Measurements from ENCODE around the gene KRTAP10-6.
"Not testable (repeated sequence)": the region's sequence is repeated elsewhere in the genome, so short reads cannot be mapped to it uniquely, and the experiment has no call there.

The KRTAP10-6 gene

GRCh38 chr21:44628707-44629391 is 36.5 kb upstream of the KRTAP10-6 start:
- no peaks in the 10 kb centered on the region for H4K20me1 ChIP-seq (ENCODE audit: insufficient read depth, low read length)
- no peaks in the 10 kb centered on the region for H3K79me2 ChIP-seq (ENCODE audit: low read length)
- H3K36me3 ChIP-seq (replicated peaks; ENCODE audit: low read depth, low read length), result no peaks in the 10 kb centered on the region
- H3K4me2 ChIP-seq (ENCODE audit: low read length), result no peak overlapping the region
- H3K27me3 ChIP-seq (ENCODE audit: low read depth, low read length), result no peaks in the 10 kb centered on the region
- no peak overlapping the region for H2AFZ ChIP-seq (ENCODE audit: low read depth, low read length)
- H3K9me3 ChIP-seq (ENCODE audit: insufficient read depth, low read length), result 0 out of 2 replicates have a peak, but pooled peaks cover 6% of the 10 kb centered on the region
- no peak overlapping the region for H3K27ac ChIP-seq (ENCODE audit: low read length)
- no peak overlapping the region for H3K9ac ChIP-seq (ENCODE audit: low read length)
- H3K4me1 ChIP-seq (ENCODE audit: low read length), result no peaks in the 10 kb centered on the region
- H3K4me3 ChIP-seq (ENCODE audit: low read length), result no peak overlapping the region
- TF ChIP-seq EZH2phosphoT487 (IDR thresholded peaks at IDR 0.05; ENCODE audit: low read depth) (no peak), CTCF (IDR thresholded peaks at IDR 0.05; ENCODE audit: low read depth, low read length) (no peak)

- H3K9me3 ChIP-seq (ENCODE audit: insufficient read depth, low read length); H3K79me2 ChIP-seq (ENCODE audit: low read length); H3K27me3 ChIP-seq (ENCODE audit: low read depth, low read length); H3K36me3 ChIP-seq (replicated peaks; ENCODE audit: low read depth, low read length); H4K20me1 ChIP-seq (ENCODE audit: insufficient read depth, low read length); H2AFZ ChIP-seq (ENCODE audit: low read depth, low read length); H3K9ac ChIP-seq (ENCODE audit: low read length); H3K4me3 ChIP-seq (ENCODE audit: low read length); H3K4me1 ChIP-seq (ENCODE audit: low read length); H3K27ac ChIP-seq (ENCODE audit: low read length); H3K4me2 ChIP-seq (ENCODE audit: low read length): not testable (repeated sequence)
These were observed 35.5 kb upstream of the KRTAP10-6 start for GRCh38 chr21:44627831-44628233.

GRCh38 chr21:44627181-44627822 is 35.0 kb upstream of the KRTAP10-6 start:
- H3K4me1 ChIP-seq (ENCODE audit: low read length); H2AFZ ChIP-seq (ENCODE audit: low read depth, low read length); H3K79me2 ChIP-seq (ENCODE audit: low read length); H4K20me1 ChIP-seq (ENCODE audit: insufficient read depth, low read length); H3K9ac ChIP-seq (ENCODE audit: low read length); H3K27me3 ChIP-seq (ENCODE audit: low read depth, low read length); H3K36me3 ChIP-seq (replicated peaks; ENCODE audit: low read depth, low read length); H3K4me2 ChIP-seq (ENCODE audit: low read length); H3K27ac ChIP-seq (ENCODE audit: low read length); H3K4me3 ChIP-seq (ENCODE audit: low read length); H3K9me3 ChIP-seq (ENCODE audit: insufficient read depth, low read length): not testable (repeated sequence)

GRCh38 chr21:44626673-44627143 is 34.4 kb upstream of the KRTAP10-6 start, which contains the start of gene KRTAP10-9:
Gene KRTAP10-9 (plus strand): TSS chr21:44627093. CDS start chr21:44627172, 79 bp downstream.
- Histone ChIP-seq H3K4me2 (ENCODE audit: low read length) (no peak within 1 kb of the TSS), H3K4me1 (ENCODE audit: low read length) (no peaks in the 10 kb centered on the region), H4K20me1 (ENCODE audit: insufficient read depth, low read length) (no peaks in the 10 kb centered on the region), H2AFZ (ENCODE audit: low read depth, low read length) (no peak within 1 kb of the TSS), H3K9me3 (ENCODE audit: insufficient read depth, low read length) (0 out of 2 replicates have a peak, but pooled peaks cover 6% of the 10 kb centered on the region), H3K79me2 (ENCODE audit: low read length) (no peaks in the 10 kb centered on the region), H3K9ac (ENCODE audit: low read length) (no peak within 1 kb of the TSS), H3K27me3 (ENCODE audit: low read depth, low read length) (no peaks in the 10 kb centered on the region), H3K4me3 (ENCODE audit: low read length) (no peak within 1 kb of the TSS), H3K27ac (ENCODE audit: low read length) (no peak within 1 kb of the TSS), H3K36me3 (replicated peaks; ENCODE audit: low read depth, low read length) (no peaks in the 10 kb centered on the region)
- TF ChIP-seq CTCF (IDR thresholded peaks at IDR 0.05; ENCODE audit: low read depth, low read length) (no peak), EZH2phosphoT487 (IDR thresholded peaks at IDR 0.05; ENCODE audit: low read depth) (no peak)

GRCh38 chr21:44626262-44626661 is 34.0 kb upstream of the KRTAP10-6 start:
- no peaks in the 10 kb centered on the region for H3K79me2 ChIP-seq (ENCODE audit: low read length)
- H3K4me2 ChIP-seq (ENCODE audit: low read length), result no peak overlapping the region
- H3K27ac ChIP-seq (ENCODE audit: low read length), result no peak overlapping the region
- no peaks in the 10 kb centered on the region for H3K4me1 ChIP-seq (ENCODE audit: low read length)
- no peaks in the 10 kb centered on the region for H4K20me1 ChIP-seq (ENCODE audit: insufficient read depth, low read length)
- no peak overlapping the region for H3K9ac ChIP-seq (ENCODE audit: low read length)
- no peak overlapping the region for H2AFZ ChIP-seq (ENCODE audit: low read depth, low read length)
- no peaks in the 10 kb centered on the region for H3K36me3 ChIP-seq (replicated peaks; ENCODE audit: low read depth, low read length)
- H3K9me3 ChIP-seq (ENCODE audit: insufficient read depth, low read length), result 0 out of 2 replicates have a peak, but pooled peaks cover 6% of the 10 kb centered on the region
- no peaks in the 10 kb centered on the region for H3K27me3 ChIP-seq (ENCODE audit: low read depth, low read length)
- no peak for TF ChIP-seq CTCF (IDR thresholded peaks at IDR 0.05; ENCODE audit: low read depth, low read length)
- no peak for TF ChIP-seq EZH2phosphoT487 (IDR thresholded peaks at IDR 0.05; ENCODE audit: low read depth)
- no peak overlapping the region for H3K4me3 ChIP-seq (ENCODE audit: low read length)

All from OCI-LY3 (cell line).